ENCODE results near the gene CNGA2.

The CNGA2 gene

DNA sequence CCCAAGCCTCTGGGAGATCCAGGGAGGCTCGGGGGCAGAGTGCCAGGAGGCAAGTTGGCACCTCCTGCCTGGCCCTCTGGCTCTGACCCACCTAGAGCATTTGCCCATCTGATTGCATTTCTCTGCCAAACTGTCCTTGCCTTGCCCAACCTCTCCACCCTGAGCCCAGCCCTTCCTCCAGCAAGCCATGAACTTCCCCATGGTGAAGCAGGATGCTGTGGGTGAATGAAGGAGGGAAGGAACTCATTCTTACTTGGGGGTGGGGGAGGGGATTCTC, 9.3 kb upstream of the CNGA2 start:
- Histone ChIP-seq H2AFZ (ENCODE audit: low read depth) (no peak overlapping the region), H3K27me3 (ENCODE audit: insufficient read depth, low read depth) (no peaks in the 10 kb centered on the region)

DNA sequence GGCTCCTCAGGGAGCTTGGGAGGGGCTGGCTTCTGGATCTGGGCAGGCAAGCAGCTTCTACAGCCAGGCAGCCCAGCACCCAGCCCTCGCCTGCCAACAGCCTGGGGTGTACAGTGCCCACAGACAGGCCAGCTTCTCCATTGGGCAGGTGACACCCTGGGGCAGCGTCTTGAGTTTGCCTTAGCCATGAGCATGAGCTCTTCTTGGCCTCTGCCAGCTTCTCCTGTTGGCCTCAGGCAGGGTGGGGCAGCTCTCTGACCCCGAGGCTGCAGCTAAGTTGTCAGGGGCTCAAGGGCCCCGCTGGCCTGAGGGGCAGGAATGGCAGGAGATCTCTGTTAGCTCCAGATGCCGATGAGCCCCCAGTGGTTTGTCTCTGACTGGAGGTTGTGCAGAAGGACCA, 7.8 kb upstream of the CNGA2 start:
- Histone ChIP-seq H3K4me2 (no peak overlapping the region), H4K20me1 (ENCODE audit: insufficient read depth) (no peaks in the 10 kb centered on the region), H3K27ac (no peak overlapping the region), H3K79me2 (ENCODE audit: insufficient read depth, low read depth) (no peaks in the 10 kb centered on the region), H3K4me1 (ENCODE audit: low read depth, poor library complexity, severe bottlenecking) (no peaks in the 10 kb centered on the region), H3K36me3 (ENCODE audit: insufficient read depth) (no peaks in the 10 kb centered on the region), H3K4me3 (IDR thresholded peaks at IDR 0.05; ENCODE audit: insufficient read depth, low read depth, low read length) (no peak overlapping the region), H3K9ac (no peak overlapping the region), H3K27me3 (ENCODE audit: insufficient read depth, low read depth) (no peaks in the 10 kb centered on the region), H2AFZ (ENCODE audit: low read depth) (no peak overlapping the region)
- TF ChIP-seq, protein P1, sequence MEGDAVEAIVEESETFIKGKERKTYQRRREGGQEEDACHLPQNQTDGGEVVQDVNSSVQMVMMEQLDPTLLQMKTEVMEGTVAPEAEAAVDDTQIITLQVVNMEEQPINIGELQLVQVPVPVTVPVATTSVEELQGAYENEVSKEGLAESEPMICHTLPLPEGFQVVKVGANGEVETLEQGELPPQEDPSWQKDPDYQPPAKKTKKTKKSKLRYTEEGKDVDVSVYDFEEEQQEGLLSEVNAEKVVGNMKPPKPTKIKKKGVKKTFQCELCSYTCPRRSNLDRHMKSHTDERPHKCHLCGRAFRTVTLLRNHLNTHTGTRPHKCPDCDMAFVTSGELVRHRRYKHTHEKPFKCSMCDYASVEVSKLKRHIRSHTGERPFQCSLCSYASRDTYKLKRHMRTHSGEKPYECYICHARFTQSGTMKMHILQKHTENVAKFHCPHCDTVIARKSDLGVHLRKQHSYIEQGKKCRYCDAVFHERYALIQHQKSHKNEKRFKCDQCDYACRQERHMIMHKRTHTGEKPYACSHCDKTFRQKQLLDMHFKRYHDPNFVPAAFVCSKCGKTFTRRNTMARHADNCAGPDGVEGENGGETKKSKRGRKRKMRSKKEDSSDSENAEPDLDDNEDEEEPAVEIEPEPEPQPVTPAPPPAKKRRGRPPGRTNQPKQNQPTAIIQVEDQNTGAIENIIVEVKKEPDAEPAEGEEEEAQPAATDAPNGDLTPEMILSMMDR (conservative IDR thresholded peaks at IDR 0.05; ENCODE audit: low read depth, low read length): no peak

More for the DNA sequence above, 9.3 kb upstream of the CNGA2 start:
- TF ChIP-seq, protein P1 (conservative IDR thresholded peaks at IDR 0.05; ENCODE audit: low read depth, low read length): no peak
- H3K4me3 ChIP-seq (IDR thresholded peaks at IDR 0.05; ENCODE audit: insufficient read depth, low read depth, low read length): no peak overlapping the region
- H3K4me2 ChIP-seq: no peak overlapping the region
- H4K20me1 ChIP-seq (ENCODE audit: insufficient read depth): no peaks in the 10 kb centered on the region
- H3K9ac ChIP-seq: no peak overlapping the region
- H3K27ac ChIP-seq: no peak overlapping the region
- no peaks in the 10 kb centered on the region for H3K4me1 ChIP-seq (ENCODE audit: low read depth, poor library complexity, severe bottlenecking)
- no peaks in the 10 kb centered on the region for H3K79me2 ChIP-seq (ENCODE audit: insufficient read depth, low read depth)
- H3K36me3 ChIP-seq (ENCODE audit: insufficient read depth): no peaks in the 10 kb centered on the region

DNA sequence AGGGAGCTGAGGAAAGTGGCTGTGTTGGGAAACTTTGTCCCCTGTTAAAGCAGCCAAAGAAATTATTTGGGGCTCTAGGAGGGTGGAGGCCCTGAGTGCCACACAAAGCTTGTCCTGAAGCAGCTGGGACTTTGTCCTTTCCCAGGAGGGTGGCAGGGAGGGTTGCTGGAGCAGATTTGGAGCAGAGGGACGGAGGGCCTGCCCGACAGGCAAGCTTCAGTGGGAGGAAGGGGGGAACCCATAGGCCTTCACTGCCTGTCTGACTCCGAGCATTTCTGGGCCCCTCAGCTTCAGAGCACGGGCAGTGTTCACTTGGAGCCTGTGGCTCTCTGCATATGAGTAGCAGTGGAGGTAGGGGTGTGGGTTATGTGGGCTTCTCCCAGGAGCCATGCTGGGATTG, 7.2 kb upstream of the CNGA2 start:
- H3K4me1 ChIP-seq (ENCODE audit: low read depth, poor library complexity, severe bottlenecking): no peaks in the 10 kb centered on the region
- H3K27ac ChIP-seq: no peak overlapping the region
- TF ChIP-seq, protein P1 (conservative IDR thresholded peaks at IDR 0.05; ENCODE audit: low read depth, low read length): no peak
- no peak overlapping the region for H3K9ac ChIP-seq
- H3K4me3 ChIP-seq (IDR thresholded peaks at IDR 0.05; ENCODE audit: insufficient read depth, low read depth, low read length): no peak overlapping the region
- H3K79me2 ChIP-seq (ENCODE audit: insufficient read depth, low read depth): no peaks in the 10 kb centered on the region
- H2AFZ ChIP-seq (ENCODE audit: low read depth): no peak overlapping the region
- H3K36me3 ChIP-seq (ENCODE audit: insufficient read depth): no peaks in the 10 kb centered on the region
- H3K4me2 ChIP-seq: no peak overlapping the region
- no peaks in the 10 kb centered on the region for H3K27me3 ChIP-seq (ENCODE audit: insufficient read depth, low read depth)
- H4K20me1 ChIP-seq (ENCODE audit: insufficient read depth): no peaks in the 10 kb centered on the region

DNA sequence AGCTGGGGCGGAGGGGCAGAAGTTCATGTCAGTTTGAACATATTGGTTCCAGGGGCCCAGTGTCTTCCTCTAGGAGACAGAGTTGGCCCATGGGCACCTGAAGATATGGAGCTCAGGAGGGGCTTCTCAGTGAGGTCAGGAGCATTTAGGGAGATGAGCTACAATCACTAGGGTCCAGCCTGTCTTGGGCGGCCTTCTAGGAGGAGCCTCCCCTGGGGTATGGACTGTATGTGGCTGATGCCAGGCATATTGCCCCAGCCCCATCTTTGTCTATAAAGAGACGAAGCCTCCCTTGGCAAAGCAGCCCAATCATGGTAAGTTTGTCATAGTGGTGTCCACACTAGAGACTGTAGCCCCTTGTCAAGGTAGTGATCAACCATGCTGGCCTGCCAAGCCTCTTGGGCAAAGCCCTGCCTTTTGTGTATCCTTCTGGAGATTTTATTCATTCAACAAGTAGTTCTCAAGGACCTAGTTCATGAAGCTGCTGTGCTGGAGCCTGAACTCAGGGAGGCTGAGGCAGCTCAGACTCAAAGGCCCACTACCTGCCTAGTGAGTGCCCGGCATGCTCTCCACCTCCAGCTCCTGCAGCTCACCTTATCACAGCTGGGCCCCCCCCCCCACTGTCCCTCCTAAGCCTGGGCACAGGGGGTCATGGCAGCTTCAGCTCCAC, 5.4 kb upstream of the CNGA2 start:
- Histone ChIP-seq H3K27me3 (ENCODE audit: insufficient read depth, low read depth) (no peaks in the 10 kb centered on the region), H3K4me1 (ENCODE audit: low read depth, poor library complexity, severe bottlenecking) (no peaks in the 10 kb centered on the region), H3K79me2 (ENCODE audit: insufficient read depth, low read depth) (no peaks in the 10 kb centered on the region), H3K36me3 (ENCODE audit: insufficient read depth) (no peaks in the 10 kb centered on the region), H3K4me2 (no peak overlapping the region), H3K9ac (no peak overlapping the region), H3K27ac (no peak overlapping the region), H4K20me1 (ENCODE audit: insufficient read depth) (no peaks in the 10 kb centered on the region), H2AFZ (ENCODE audit: low read depth) (no peak overlapping the region), H3K4me3 (IDR thresholded peaks at IDR 0.05; ENCODE audit: insufficient read depth, low read depth, low read length) (no peak overlapping the region)
- TF ChIP-seq, protein P1 (conservative IDR thresholded peaks at IDR 0.05; ENCODE audit: low read depth, low read length): no peak
